Ascending aorta (tissue), 2 donors: ENCODE data around the gene MMD2. TPM values are rescaled to one million over a fixed set of nuclear protein-coding genes. Genes with fewer than 3 reads are reported as not detected.

Source experiments
- DNase-seq, 2 donors: peaks; one replicate each; pipeline ENCODE4 v3.0.0-alpha.2; 2019; ENCODE audit warnings: low spot score in 2 of 2
- H3K27ac ChIP-seq, 2 donors: fragments of 200-600 bp; sonication (generic); one replicate each; pipeline ENCODE4 v1.5.1; 2016 to 2017; ENCODE audit warnings: mild to moderate bottlenecking in 1 of 2
- H3K27me3 ChIP-seq: fragments of 200-600 bp; sonication (generic); one replicate; pipeline ENCODE4 v1.5.1; 2017
- H3K36me3 ChIP-seq, 2 donors: fragments of 200-600 bp; sonication (generic); one replicate each; pipeline ENCODE4 v1.5.1; 2016
- H3K4me1 ChIP-seq, 2 donors: fragments of 200-600 bp; sonication (generic); one replicate each; pipeline ENCODE4 v1.5.1; 2016 to 2017; ENCODE audit warnings: mild to moderate bottlenecking in 1 of 2
- H3K4me3 ChIP-seq, 2 donors: fragments of 200-600 bp; sonication (generic); one replicate each; pipeline ENCODE4 v1.5.1; 2016 to 2017; ENCODE audit warnings: mild to moderate bottlenecking in 1 of 2
- H3K9me3 ChIP-seq, 2 donors: fragments of 200-600 bp; sonication (generic); one replicate each; pipeline ENCODE4 v1.5.1; 2016
- CTCF ChIP-seq, 3 experiments: fragments of 200-600 bp in 2 of 3; fragments of 450-650 bp in 1 of 3; sonication (generic) in 2 of 3; IDR thresholded peaks; one replicate each; pipeline ENCODE4 v1.5.1; 2016 to 2019; ENCODE audit warnings: antibody characterized with exemption in 3 of 3, mild to moderate bottlenecking in 1 of 3, moderate library complexity in 1 of 3
- intact Hi-C: fragments of 100-400 bp; cut with DNase I; formaldehyde crosslinking; loops from one replicate; pipeline ENCODE4 v1.15.1; 2023
- total RNA-seq: library from RNA; depleted of rRNA; stranded (reverse); fragments of >200 nt; gene quantifications from one replicate; pipeline ENCODE4 v1.1.0, GENCODE V29; 2016

The MMD2 gene
- total RNA-seq, 1 donor from 2014 or later, result not detected

GRCh38 chr7:4878336-4879335 is 80.4 kb downstream of the MMD2 start:
- H3K4me3 ChIP-seq, result no peak overlapping the region

GRCh38 chr7:4876586-4876985 is 82.4 kb downstream of the MMD2 start:
- Histone ChIP-seq H3K9me3 (no peaks in the 10 kb centered on the region), H3K27ac (no peak overlapping the region), H3K36me3 (peaks cover 9 to 16% of the 10 kb centered on the region in 2 donors), H3K27me3 (no peaks in the 10 kb centered on the region), H3K4me3 (no peak overlapping the region), H3K4me1 (no peaks in the 10 kb centered on the region)
- intact Hi-C loops, result no loop called here
- no peak for TF ChIP-seq CTCF (IDR thresholded peaks at IDR 0.05)
- no peak for DNase-seq

More at GRCh38 chr7:4878336-4879335, 80.4 kb downstream of the MMD2 start:
- TF ChIP-seq CTCF (IDR thresholded peaks at IDR 0.05), result no peak
- Histone ChIP-seq H3K9me3 (no peaks in the 10 kb centered on the region), H3K27me3 (no peaks in the 10 kb centered on the region), H3K4me1 (peaks cover 2 to 4% of the 10 kb centered on the region in 2 donors), H3K27ac (no peak overlapping the region), H3K36me3 (peaks cover 9 to 16% of the 10 kb centered on the region in 2 donors)
- no peak for DNase-seq
- intact Hi-C loops, result no loop called here

GRCh38 chr7:4875391-4875790 is 83.6 kb downstream of the MMD2 start:
- Histone ChIP-seq H3K27ac (no peak overlapping the region), H3K36me3 (peaks cover 9 to 16% of the 10 kb centered on the region in 2 donors), H3K27me3 (no peaks in the 10 kb centered on the region), H3K4me1 (no peaks in the 10 kb centered on the region), H3K9me3 (no peaks in the 10 kb centered on the region), H3K4me3 (no peak overlapping the region)
- intact Hi-C loops, result no loop called here
- TF ChIP-seq CTCF (IDR thresholded peaks at IDR 0.05), result no peak
- DNase-seq, result no peak

GRCh38 chr7:4873071-4873944 is 85.7 kb downstream of the MMD2 start:
- H3K27me3 ChIP-seq, result no peaks in the 10 kb centered on the region
- DNase-seq, result no peak
- intact Hi-C loops, result no loop called here
- TF ChIP-seq CTCF (IDR thresholded peaks at IDR 0.05), result no peak
- H3K27ac ChIP-seq, result no peak overlapping the region
- peaks cover 9 to 16% of the 10 kb centered on the region in 2 donors for H3K36me3 ChIP-seq
- H3K4me1 ChIP-seq, result no peaks in the 10 kb centered on the region
- H3K4me3 ChIP-seq, result no peak overlapping the region
- H3K9me3 ChIP-seq, result peaks cover 0 to 5% of the 10 kb centered on the region in 2 donors

- Histone ChIP-seq H3K27ac (no peak overlapping the region), H3K4me3 (no peak overlapping the region), H3K36me3 (peaks cover 2 to 7% of the 10 kb centered on the region in 2 donors), H3K9me3 (peaks cover 0 to 8% of the 10 kb centered on the region in 2 donors), H3K4me1 (no peaks in the 10 kb centered on the region), H3K27me3 (no peaks in the 10 kb centered on the region)
- DNase-seq, result no peak
- intact Hi-C loops, result no loop called here
- no peak for TF ChIP-seq CTCF (IDR thresholded peaks at IDR 0.05)
These were observed 86.9 kb downstream of the MMD2 start for GRCh38 chr7:4871930-4872675.
